ENCODE measurements around the gene STRA6. TPM values are rescaled to one million over a fixed set of nuclear protein-coding genes. Genes with fewer than 3 reads are reported as not detected.
A peak's percentile ranks its signal among the peaks of the same experiment; 100 is the strongest.

STRA6 gene
- total and polyA plus RNA-seq, 10 donors, result 0.47 to 1.8 (median 0.96) TPM; not detected in 3

DNA sequence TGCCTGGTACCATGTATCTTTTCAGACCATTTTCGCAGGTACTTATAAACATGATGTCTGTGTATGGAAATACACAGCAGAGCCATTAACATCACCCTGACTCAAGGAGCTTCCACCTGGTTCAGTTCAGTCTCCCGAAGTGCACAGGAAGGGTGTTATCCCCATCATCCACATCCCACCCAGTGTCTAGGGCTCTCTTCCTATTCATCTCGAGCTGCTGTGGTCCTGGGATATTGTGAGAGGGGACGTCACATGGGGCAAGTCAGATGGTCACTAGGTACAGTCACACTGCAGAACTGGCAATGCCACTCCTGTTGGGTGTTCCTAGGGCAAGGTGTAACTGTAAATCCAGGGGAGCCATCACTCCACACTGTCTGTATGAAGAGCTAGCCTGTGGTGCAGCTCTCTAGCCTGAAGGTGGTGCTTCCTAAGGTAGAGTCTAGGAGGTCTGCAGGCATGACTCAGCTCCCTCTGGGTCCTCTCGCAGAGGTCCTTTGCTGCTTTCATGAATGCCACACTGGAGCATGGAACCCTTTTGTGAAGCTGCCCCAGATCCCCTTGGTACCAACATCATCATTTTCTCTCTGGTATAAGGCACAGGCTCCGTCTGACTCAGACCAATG, 58.3 kb downstream of the STRA6 start:
- H3K4me3 ChIP-seq, result no peak overlapping the region
- H3K27me3 ChIP-seq (replicated peaks in 1 of 7), result peaks cover 0 to 26% (median 0%) of the 10 kb centered on the region in 7 donors
- peaks cover 0 to 13% (median 11%) of the 10 kb centered on the region in 8 donors for H3K9me3 ChIP-seq
- no peaks in the 10 kb centered on the region for H3K4me1 ChIP-seq
- intact Hi-C loops (cut with DNase I; ENCODE audit: low total_unique reads), result no loop called here
- 71 to 84% (median 75%) methylated on average over 6 of the region's 6 CpGs for WGBS, 5 donors
- no peak for DNase-seq
- no peaks in the 10 kb centered on the region for H3K36me3 ChIP-seq
- TF ChIP-seq, protein P1, sequence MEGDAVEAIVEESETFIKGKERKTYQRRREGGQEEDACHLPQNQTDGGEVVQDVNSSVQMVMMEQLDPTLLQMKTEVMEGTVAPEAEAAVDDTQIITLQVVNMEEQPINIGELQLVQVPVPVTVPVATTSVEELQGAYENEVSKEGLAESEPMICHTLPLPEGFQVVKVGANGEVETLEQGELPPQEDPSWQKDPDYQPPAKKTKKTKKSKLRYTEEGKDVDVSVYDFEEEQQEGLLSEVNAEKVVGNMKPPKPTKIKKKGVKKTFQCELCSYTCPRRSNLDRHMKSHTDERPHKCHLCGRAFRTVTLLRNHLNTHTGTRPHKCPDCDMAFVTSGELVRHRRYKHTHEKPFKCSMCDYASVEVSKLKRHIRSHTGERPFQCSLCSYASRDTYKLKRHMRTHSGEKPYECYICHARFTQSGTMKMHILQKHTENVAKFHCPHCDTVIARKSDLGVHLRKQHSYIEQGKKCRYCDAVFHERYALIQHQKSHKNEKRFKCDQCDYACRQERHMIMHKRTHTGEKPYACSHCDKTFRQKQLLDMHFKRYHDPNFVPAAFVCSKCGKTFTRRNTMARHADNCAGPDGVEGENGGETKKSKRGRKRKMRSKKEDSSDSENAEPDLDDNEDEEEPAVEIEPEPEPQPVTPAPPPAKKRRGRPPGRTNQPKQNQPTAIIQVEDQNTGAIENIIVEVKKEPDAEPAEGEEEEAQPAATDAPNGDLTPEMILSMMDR (IDR thresholded peaks at IDR 0.05 in 8 of 11, conservative IDR thresholded peaks at IDR 0.05 in 3 of 11), result no peak
- no peak for TF ChIP-seq POLR2A (IDR thresholded peaks at IDR 0.05)
- TF ChIP-seq POLR2AphosphoS5 (IDR thresholded peaks at IDR 0.05), result no peak
- no peak overlapping the region for H3K27ac ChIP-seq

DNA sequence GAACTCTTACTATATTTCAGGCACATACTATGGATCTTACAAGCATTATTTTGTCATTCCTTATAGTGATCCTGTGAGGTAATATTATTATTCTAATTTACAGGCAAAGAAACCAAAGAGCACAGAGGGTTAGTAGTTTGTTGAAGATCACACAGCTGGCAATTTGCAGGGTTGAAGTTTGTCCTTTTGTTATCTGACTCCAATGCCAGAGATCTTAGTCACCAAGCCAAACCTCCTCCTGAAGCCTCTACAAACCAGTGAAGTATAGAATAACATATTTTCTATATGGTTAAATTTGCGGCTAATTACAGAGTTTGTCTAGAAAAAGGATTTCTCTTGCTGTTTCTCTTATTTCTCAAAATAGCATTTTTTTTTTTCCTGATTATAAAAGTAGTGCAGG, 61.0 kb downstream of the STRA6 start:
- intact Hi-C loops (cut with DNase I; ENCODE audit: low total_unique reads), result no loop called here
- Histone ChIP-seq H3K27me3 (replicated peaks in 1 of 7) (peaks cover 0 to 50% (median 12%) of the 10 kb centered on the region in 7 donors), H3K4me3 (no peak overlapping the region), H3K36me3 (no peaks in the 10 kb centered on the region), H3K27ac (no peak overlapping the region), H3K9me3 (peaks cover 0 to 7% (median 6%) of the 10 kb centered on the region in 8 donors), H3K4me1 (peaks cover 0 to 11% (median 9%) of the 10 kb centered on the region in 6 donors)
- TF ChIP-seq POLR2AphosphoS5 (IDR thresholded peaks at IDR 0.05) (no peak), POLR2A (IDR thresholded peaks at IDR 0.05) (no peak)
- TF ChIP-seq, protein P1 (IDR thresholded peaks at IDR 0.05 in 8 of 11, conservative IDR thresholded peaks at IDR 0.05 in 3 of 11), result no peak
- no peak for DNase-seq
- 86 to 100% (median 98%) methylated on average over 1 of the region's 1 CpG for WGBS, 5 donors

DNA sequence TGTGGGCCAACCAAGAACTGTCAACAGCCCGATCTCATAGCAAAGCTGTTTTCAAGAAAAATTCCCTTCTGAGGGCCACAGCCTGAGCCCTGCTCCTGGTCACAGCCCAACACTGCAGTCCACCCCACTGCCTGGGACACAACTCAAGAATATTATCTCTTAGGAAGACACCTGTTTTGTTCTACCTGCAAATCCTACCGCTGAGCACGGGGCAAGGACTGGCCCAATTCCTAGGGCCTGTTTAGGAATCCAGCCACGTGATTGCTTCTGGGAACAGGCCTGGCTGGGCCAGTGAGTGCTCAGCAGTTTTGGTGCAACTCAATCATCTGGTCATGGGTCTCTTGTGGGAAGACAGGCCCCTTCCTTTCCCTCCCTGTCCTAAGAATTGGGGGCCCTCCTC, 63.9 kb downstream of the STRA6 start:
- DNase-seq, result no peak
- TF ChIP-seq, protein P1 (IDR thresholded peaks at IDR 0.05 in 8 of 11, conservative IDR thresholded peaks at IDR 0.05 in 3 of 11), result no peak
- TF ChIP-seq POLR2AphosphoS5 (IDR thresholded peaks at IDR 0.05) (no peak), POLR2A (IDR thresholded peaks at IDR 0.05) (no peak)
- H3K4me3 ChIP-seq, result no peak overlapping the region
- no peak overlapping the region for H3K27ac ChIP-seq
- H3K36me3 ChIP-seq, result no peaks in the 10 kb centered on the region
- peaks cover 4 to 60% (median 41%) of the 10 kb centered on the region in 7 donors for H3K27me3 ChIP-seq (replicated peaks in 1 of 7)
- H3K4me1 ChIP-seq, result peaks cover 8 to 41% (median 36%) of the 10 kb centered on the region in 6 donors
- WGBS, 5 donors, result 85 to 96% (median 90%) methylated on average over 1 to 4 of the region's 4 CpGs
- intact Hi-C loops (cut with DNase I; ENCODE audit: low total_unique reads), result no loop called here
- H3K9me3 ChIP-seq, result peaks cover 0 to 6% (median 0%) of the 10 kb centered on the region in 8 donors

DNA sequence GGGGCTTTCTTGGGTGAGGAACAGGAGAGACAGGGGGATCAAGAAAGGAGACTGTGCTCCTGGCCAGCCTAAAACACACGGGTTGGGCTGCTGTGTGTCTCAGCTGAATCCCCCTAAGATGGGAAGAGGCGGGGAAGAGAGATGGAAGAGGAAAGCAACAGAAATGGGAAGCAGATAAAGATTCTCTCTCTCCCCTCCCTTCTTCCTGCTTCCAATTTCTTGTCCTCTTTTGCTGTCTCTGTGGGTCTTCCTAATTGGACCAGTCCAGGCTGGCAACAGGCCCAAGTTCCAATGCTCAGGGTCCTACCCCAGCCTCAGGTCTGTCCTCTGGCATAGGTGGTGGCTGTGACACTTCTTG, 65.1 kb downstream of the STRA6 start:
- H3K4me1 ChIP-seq, result peaks cover 8 to 52% (median 39%) of the 10 kb centered on the region in 6 donors
- H3K36me3 ChIP-seq, result no peaks in the 10 kb centered on the region
- no peak for DNase-seq
- H3K27me3 ChIP-seq (replicated peaks in 1 of 7), result peaks cover 4 to 71% (median 52%) of the 10 kb centered on the region in 7 donors
- intact Hi-C loops (cut with DNase I; ENCODE audit: low total_unique reads), result no loop called here
- peaks cover 0 to 16% (median 0%) of the 10 kb centered on the region in 8 donors for H3K9me3 ChIP-seq
- H3K27ac ChIP-seq, result peak overlapping the region in 1 of 8 donors; percentile 76
- WGBS, 5 donors, result 76 to 80% (median 79%) methylated on average over 2 of the region's 2 CpGs
- TF ChIP-seq POLR2A (IDR thresholded peaks at IDR 0.05) (no peak), POLR2AphosphoS5 (IDR thresholded peaks at IDR 0.05) (no peak)
- TF ChIP-seq, protein P1 (IDR thresholded peaks at IDR 0.05 in 8 of 11, conservative IDR thresholded peaks at IDR 0.05 in 3 of 11), result no peak
- no peak overlapping the region for H3K4me3 ChIP-seq

Data from spleen (tissue), 11 donors.